ENCODE measurements around the gene SBF2. TPM values are rescaled to one million over a fixed set of nuclear protein-coding genes. Genes with fewer than 3 reads are reported as not detected.

SBF2 gene
- total RNA-seq, 1 donor from 2014 or later: 5.3 TPM

DNA sequence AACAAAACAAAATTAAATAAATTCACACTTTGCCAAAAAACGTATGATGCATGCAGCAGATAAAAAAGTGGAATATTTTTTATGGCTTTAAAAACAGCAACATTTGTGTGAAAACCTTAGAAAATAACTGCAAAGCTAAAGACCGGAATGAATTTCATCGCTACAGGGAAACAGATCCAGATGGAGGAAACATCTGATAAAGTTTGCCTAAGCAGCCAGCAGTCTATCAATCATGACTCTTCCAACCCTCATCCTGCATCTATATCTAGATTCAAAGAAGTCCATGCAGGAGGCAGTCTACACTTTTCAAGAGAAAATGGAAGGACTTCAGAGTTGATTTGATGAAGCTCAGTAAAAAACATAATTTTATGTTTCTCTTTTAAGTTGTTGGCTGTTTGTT lies 503.3 kb downstream of the SBF2 start:
- no peak overlapping the region for H3K27ac Mint-ChIP-seq
- H3K9me3 Mint-ChIP-seq: no peaks in the 10 kb centered on the region
- H3K27me3 Mint-ChIP-seq (ENCODE audit: insufficient read depth): no peaks in the 10 kb centered on the region
- peaks cover 1% of the 10 kb centered on the region for H3K36me3 Mint-ChIP-seq (ENCODE audit: low read depth)
- intact Hi-C loops (cut with micrococcal nuclease): no loop called here
- no peak for DNase-seq (ENCODE audit: low spot score)
- H3K4me3 Mint-ChIP-seq: no peak overlapping the region
- no peaks in the 10 kb centered on the region for H3K4me1 Mint-ChIP-seq (ENCODE audit: low read depth)

DNA sequence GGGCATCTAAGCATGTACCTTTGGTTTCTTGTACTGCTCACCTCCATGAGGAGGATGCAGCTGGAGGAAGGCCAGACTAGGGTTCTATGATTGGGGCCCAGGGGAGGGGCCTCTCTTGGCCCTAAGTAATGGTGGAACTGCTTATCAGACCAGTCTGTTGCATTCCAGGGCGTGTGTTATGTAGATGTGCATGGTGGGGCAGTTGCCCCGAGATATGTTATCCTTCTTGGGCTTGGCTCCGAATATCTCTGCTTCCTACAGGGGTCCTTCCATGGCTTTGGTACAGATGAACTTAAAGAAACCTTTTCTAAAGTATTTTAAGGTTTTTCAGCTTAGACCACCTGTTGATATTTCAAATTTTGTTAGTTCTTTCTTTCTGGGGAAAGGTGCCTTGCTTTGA lies 504.1 kb downstream of the SBF2 start:
- Mint-ChIP-seq H3K9me3 (no peaks in the 10 kb centered on the region), H3K27ac (no peak overlapping the region), H3K27me3 (ENCODE audit: insufficient read depth) (no peaks in the 10 kb centered on the region)

DNA sequence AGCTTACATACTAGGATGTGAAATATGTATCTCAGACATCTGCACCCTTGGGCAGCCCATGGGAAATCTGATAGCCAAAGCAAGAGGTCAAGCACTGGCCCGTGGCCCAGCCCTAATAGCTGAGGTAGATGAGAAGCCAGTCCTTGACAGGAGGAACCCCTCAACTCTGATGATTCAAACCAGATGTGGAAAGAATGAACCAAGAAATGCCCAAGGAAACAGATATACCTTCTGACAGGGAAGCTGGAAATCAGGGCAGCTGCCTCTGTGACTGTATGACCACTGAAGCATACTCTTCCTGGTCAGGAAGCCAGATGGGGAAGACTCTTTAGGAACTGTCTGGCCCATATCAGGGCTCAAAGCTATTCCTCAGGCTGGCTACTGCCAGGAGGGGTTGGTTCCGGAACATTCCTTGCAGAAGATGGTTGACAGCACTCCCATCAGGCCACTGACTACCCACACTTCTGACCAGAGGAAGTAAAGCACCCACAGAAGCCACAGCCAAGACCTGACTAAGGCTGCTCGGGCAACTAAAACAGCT lies 506.0 kb downstream of the SBF2 start:
- intact Hi-C loops (cut with micrococcal nuclease): no loop called here
- Mint-ChIP-seq H3K27ac (no peak overlapping the region), H3K4me1 (ENCODE audit: low read depth) (no peaks in the 10 kb centered on the region), H3K27me3 (ENCODE audit: insufficient read depth) (no peaks in the 10 kb centered on the region), H3K4me3 (no peak overlapping the region), H3K36me3 (ENCODE audit: low read depth) (no peaks in the 10 kb centered on the region), H3K9me3 (no peaks in the 10 kb centered on the region)
- DNase-seq (ENCODE audit: low spot score): no peak

More for the DNA sequence above, 504.1 kb downstream of the SBF2 start:
- no peak for DNase-seq (ENCODE audit: low spot score)
- peaks cover under 1% of the 10 kb centered on the region for H3K36me3 Mint-ChIP-seq (ENCODE audit: low read depth)
- intact Hi-C loops (cut with micrococcal nuclease): no loop called here
- no peak overlapping the region for H3K4me3 Mint-ChIP-seq
- no peaks in the 10 kb centered on the region for H3K4me1 Mint-ChIP-seq (ENCODE audit: low read depth)

DNA sequence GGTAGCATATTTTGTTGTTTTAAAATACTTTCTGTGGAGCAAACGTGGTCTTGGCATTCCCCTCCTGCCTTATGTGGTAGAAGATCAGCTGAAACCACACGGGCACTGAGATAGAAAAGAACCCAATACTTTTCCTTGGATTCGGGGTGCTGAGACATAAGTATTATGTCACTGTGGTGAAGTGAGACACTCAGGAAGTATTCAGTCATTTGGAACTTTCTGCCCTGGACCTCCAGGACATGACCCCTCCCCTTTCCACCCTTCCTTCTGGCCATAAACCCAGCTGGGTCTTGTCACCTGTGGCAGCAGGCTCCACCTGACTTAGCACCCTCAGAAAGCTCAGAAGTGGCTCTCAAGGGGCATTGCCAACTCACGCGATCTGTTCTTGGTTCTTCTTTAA lies 506.8 kb downstream of the SBF2 start:
- H3K4me3 Mint-ChIP-seq: no peak overlapping the region
- no peaks in the 10 kb centered on the region for H3K27me3 Mint-ChIP-seq (ENCODE audit: insufficient read depth)
- no peaks in the 10 kb centered on the region for H3K9me3 Mint-ChIP-seq
- no peak overlapping the region for H3K27ac Mint-ChIP-seq
- intact Hi-C loops (cut with micrococcal nuclease): no loop called here
- DNase-seq (ENCODE audit: low spot score): no peak
- no peaks in the 10 kb centered on the region for H3K4me1 Mint-ChIP-seq (ENCODE audit: low read depth)
- H3K36me3 Mint-ChIP-seq (ENCODE audit: low read depth): no peaks in the 10 kb centered on the region

DNA sequence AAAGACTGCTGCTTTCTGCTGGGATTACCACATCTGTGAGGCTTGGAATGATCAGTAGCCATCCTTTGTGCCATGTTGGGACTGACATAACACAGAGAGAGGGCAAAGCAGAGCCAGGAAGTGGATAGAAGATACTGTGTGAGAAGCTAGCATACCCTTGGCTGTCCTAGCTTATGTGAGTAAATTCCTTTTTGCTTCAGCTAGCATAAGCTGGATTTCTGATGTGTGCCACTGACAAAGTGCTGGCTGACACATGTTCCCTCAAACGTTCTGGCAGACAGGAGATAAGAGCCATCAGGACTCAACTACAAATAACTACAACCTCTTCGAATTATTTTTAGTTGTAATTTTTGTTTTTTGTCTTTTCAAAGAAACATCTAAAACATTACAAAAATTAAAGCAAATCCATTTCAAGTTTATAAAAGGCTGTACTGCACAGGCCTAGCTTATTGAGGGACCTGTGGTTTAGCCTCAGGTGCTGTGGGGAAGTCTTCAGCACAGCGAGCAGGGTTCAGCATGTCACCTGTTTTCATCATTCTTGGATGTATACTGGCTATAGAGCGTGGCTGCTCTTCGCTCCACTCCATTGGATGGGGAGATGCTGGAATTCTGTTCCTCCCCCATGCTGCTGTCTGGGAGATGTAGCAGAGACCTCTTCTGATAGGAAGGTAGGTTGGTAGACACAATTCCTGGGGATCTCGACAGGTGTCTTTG lies 509.3 kb downstream of the SBF2 start:
- Mint-ChIP-seq H3K36me3 (ENCODE audit: low read depth) (no peaks in the 10 kb centered on the region), H3K27ac (no peak overlapping the region), H3K4me3 (no peak overlapping the region), H3K27me3 (ENCODE audit: insufficient read depth) (no peaks in the 10 kb centered on the region), H3K4me1 (ENCODE audit: low read depth) (no peaks in the 10 kb centered on the region), H3K9me3 (no peaks in the 10 kb centered on the region)
- intact Hi-C loops (cut with micrococcal nuclease): no loop called here
- no peak for DNase-seq (ENCODE audit: low spot score)

DNA sequence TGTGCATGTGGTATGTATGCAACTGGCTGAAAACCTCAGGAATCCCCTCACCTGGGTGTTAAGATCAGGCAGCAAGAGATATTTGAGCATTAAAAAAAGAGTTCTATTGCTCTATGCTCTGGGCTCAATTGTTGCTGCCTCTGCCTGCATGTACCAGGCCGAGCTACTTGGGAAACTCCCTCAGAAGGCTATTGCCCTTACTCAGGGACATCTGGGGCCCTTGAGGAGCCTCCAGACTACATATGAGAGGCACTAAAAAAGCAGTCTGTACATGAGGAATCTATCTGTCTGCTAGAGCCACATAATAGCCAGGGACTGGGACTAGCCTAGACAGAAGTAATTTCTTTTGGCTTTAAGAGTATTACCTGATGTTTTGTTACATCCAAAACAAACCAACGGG lies 510.0 kb downstream of the SBF2 start:
- H3K27ac Mint-ChIP-seq: no peak overlapping the region
- no peaks in the 10 kb centered on the region for H3K4me1 Mint-ChIP-seq (ENCODE audit: low read depth)
- no peak overlapping the region for H3K4me3 Mint-ChIP-seq
- H3K36me3 Mint-ChIP-seq (ENCODE audit: low read depth): no peaks in the 10 kb centered on the region
- no peaks in the 10 kb centered on the region for H3K9me3 Mint-ChIP-seq
- intact Hi-C loops (cut with micrococcal nuclease): no loop called here
- no peaks in the 10 kb centered on the region for H3K27me3 Mint-ChIP-seq (ENCODE audit: insufficient read depth)
- no peak for DNase-seq (ENCODE audit: low spot score)

DNA sequence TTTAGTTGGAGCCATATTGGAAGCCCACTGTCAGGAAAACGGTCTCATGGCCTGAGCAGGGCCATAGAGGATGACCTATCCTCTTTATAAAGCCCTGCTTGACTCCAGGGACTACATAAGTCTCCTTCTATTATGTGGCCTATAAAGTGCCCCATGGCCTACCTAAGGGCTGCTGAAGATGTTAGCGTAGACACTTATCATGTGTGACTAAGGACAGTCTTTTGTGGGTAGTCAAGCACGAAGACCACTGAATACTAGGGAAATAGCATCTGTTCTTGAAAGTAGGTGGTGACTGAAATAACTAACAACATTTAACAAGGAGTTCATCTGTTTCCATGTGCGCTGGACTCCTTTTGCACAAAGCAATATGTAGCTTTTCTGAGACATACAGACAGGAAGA lies 513.1 kb downstream of the SBF2 start:
- Mint-ChIP-seq H3K4me1 (ENCODE audit: low read depth) (no peaks in the 10 kb centered on the region), H3K27me3 (ENCODE audit: insufficient read depth) (no peaks in the 10 kb centered on the region), H3K27ac (no peak overlapping the region), H3K4me3 (no peak overlapping the region), H3K9me3 (no peaks in the 10 kb centered on the region), H3K36me3 (ENCODE audit: low read depth) (no peaks in the 10 kb centered on the region)
- intact Hi-C loops (cut with micrococcal nuclease): no loop called here
- DNase-seq (ENCODE audit: low spot score): no peak

DNA sequence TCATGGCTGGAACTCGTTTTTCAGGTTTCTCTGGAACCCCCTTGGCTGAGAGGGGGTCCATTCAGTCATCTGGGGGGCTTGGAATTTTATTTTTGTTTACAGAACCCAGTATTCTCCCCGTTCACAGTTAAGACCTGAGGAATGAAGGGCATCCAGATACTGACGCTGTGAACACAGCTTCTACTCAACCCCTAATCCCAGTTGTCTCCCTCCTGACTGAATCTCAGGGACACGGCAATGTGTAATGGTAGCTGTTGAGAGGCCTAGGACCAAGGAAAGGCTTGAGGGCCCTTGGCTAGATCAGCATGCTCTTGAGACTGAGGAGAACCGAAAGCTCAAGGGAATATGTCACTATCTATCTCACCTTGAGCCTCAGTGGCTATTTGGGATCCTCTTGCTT lies 516.5 kb downstream of the SBF2 start:
- no peaks in the 10 kb centered on the region for H3K27me3 Mint-ChIP-seq (ENCODE audit: insufficient read depth)
- H3K36me3 Mint-ChIP-seq (ENCODE audit: low read depth): no peaks in the 10 kb centered on the region
- H3K4me3 Mint-ChIP-seq: no peak overlapping the region
- H3K4me1 Mint-ChIP-seq (ENCODE audit: low read depth): no peaks in the 10 kb centered on the region
- intact Hi-C loops (cut with micrococcal nuclease): no loop called here
- H3K27ac Mint-ChIP-seq: no peak overlapping the region
- H3K9me3 Mint-ChIP-seq: no peaks in the 10 kb centered on the region
- no peak for DNase-seq (ENCODE audit: low spot score)

DNA sequence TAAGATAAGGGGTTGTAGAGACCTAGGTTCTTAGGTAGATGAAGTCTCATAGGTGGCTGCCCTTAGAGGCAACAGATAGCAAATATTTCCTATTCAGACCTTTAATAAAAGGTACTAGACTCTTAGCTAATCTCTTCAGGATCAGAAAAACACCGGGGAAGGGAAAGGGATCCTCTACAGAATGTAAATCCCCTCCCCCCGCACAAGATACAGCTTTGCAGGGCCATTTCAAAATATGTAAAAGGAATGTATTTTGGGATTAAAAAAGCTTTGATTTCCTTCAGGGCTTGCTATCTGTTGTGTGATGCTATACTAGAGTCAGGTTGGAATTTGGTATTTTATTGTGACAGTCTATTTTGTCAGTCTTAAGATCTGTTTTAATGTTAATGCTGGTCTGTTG lies 517.0 kb downstream of the SBF2 start:
- no peaks in the 10 kb centered on the region for H3K9me3 Mint-ChIP-seq
- H3K27ac Mint-ChIP-seq: no peak overlapping the region
- intact Hi-C loops (cut with micrococcal nuclease): no loop called here
- H3K4me1 Mint-ChIP-seq (ENCODE audit: low read depth): no peaks in the 10 kb centered on the region
- H3K36me3 Mint-ChIP-seq (ENCODE audit: low read depth): no peaks in the 10 kb centered on the region
- no peak overlapping the region for H3K4me3 Mint-ChIP-seq
- no peak for DNase-seq (ENCODE audit: low spot score)
- no peaks in the 10 kb centered on the region for H3K27me3 Mint-ChIP-seq (ENCODE audit: insufficient read depth)

DNA sequence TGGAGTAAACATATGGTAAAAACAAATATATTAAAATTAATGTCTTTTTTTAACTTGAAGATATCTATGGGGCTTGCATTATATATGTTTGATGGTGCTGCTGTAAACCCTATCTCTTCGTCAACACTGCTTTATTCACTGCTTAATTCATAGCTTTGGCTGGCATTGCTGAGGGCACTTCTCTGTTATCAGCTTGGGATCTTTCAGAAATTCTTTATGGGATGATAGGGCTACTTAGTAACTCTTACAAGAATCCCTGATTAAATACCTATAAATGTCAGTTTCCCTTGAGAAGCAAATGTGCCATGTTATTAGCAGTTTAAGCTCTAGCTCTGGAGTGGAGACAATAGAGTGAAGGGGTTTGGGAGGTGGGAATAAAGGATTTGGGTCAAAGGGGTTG lies 517.8 kb downstream of the SBF2 start:
- no peak for DNase-seq (ENCODE audit: low spot score)
- intact Hi-C loops (cut with micrococcal nuclease): no loop called here
- H3K4me1 Mint-ChIP-seq (ENCODE audit: low read depth): no peaks in the 10 kb centered on the region
- H3K27ac Mint-ChIP-seq: no peak overlapping the region
- no peak overlapping the region for H3K4me3 Mint-ChIP-seq
- H3K27me3 Mint-ChIP-seq (ENCODE audit: insufficient read depth): no peaks in the 10 kb centered on the region
- no peaks in the 10 kb centered on the region for H3K9me3 Mint-ChIP-seq
- no peaks in the 10 kb centered on the region for H3K36me3 Mint-ChIP-seq (ENCODE audit: low read depth)

DNA sequence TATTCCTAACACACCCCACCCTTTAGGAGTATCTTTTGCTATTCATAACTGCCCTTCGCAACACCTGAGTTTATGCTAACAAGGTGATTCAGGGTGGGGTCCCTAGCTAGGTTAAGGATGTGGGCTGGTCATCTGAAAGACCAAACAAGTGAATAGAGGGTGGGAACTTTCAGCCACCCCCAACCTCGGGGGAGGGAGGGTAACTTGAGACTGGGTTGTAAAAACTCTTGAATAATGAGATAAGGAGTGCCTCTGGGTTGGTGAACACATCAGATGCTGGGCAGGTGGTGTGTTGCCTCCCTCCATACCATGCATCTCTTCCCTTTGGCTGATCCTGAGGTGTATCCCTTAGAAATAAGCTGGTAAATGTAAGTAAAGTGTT lies 518.6 kb downstream of the SBF2 start:
- H3K27ac Mint-ChIP-seq: no peak overlapping the region
- no peaks in the 10 kb centered on the region for H3K4me1 Mint-ChIP-seq (ENCODE audit: low read depth)
- H3K36me3 Mint-ChIP-seq (ENCODE audit: low read depth): no peaks in the 10 kb centered on the region
- no peak for DNase-seq (ENCODE audit: low spot score)
- no peak overlapping the region for H3K4me3 Mint-ChIP-seq
- H3K27me3 Mint-ChIP-seq (ENCODE audit: insufficient read depth): no peaks in the 10 kb centered on the region
- intact Hi-C loops (cut with micrococcal nuclease): no loop called here
- no peaks in the 10 kb centered on the region for H3K9me3 Mint-ChIP-seq

DNA sequence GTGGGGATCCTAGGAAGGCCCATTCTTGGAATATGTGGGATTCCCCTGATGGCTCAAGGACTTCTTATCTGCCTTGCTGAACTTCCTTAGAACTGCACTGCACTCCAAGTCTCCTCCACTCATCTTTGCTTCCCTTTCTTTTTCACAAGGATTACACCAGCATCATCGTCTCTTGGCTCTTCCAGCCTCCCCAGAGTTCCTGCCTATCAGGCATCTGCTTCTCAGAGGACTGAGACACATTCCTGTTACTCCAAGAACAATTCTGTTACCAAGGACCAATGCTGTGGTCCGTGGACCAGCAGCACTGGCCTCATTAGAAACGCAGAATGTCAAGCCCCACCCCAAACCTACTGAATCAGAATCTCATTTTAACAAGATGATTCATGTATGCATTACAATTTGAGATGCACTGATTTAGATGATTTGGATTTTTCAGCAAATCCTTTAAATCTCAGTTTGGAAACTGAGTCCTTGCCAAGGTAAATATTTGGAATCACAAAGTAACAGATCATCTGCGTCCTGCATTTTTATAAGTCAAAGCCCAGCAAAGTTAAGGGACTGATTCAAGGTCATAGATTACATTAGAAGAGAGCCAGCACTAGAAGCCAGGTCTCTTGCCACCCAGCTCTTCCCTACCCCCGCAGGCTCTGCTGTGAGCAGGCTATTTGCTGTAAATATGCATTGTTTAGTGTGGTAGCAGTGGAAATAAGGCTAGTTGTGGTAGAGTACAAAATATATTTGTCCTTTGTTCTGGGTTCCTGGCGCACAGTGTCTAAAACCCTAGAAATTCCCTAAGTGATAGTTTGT lies 519.2 kb downstream of the SBF2 start:
- peaks cover 1% of the 10 kb centered on the region for H3K36me3 Mint-ChIP-seq (ENCODE audit: low read depth)
- H3K4me3 Mint-ChIP-seq: no peak overlapping the region
- DNase-seq (ENCODE audit: low spot score): no peak
- no peak overlapping the region for H3K27ac Mint-ChIP-seq
- intact Hi-C loops (cut with micrococcal nuclease): no loop called here
- H3K4me1 Mint-ChIP-seq (ENCODE audit: low read depth): no peaks in the 10 kb centered on the region
- no peaks in the 10 kb centered on the region for H3K27me3 Mint-ChIP-seq (ENCODE audit: insufficient read depth)
- H3K9me3 Mint-ChIP-seq: no peaks in the 10 kb centered on the region

DNA sequence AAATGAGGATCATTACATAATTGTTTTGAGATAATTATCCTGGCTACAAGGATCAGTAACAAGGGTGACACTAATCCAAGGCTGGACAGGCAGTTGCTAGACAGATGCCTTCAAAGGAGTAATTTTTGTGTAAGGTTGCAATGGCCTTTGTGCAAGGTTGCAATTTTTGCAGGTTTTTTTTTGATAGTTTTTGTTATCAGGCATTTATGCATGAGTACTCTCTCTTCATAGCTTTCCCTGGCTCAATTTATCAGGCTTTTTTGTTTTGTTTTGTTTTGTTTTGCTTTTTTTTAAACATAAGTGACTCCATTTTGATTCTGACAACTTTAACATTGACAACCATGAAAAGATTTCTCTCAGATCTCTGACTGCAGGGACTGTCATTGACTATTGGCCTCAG lies 519.9 kb downstream of the SBF2 start:
- Mint-ChIP-seq H3K4me3 (no peak overlapping the region), H3K27me3 (ENCODE audit: insufficient read depth) (no peaks in the 10 kb centered on the region), H3K36me3 (ENCODE audit: low read depth) (peaks cover 1% of the 10 kb centered on the region), H3K27ac (no peak overlapping the region), H3K9me3 (no peaks in the 10 kb centered on the region), H3K4me1 (ENCODE audit: low read depth) (no peaks in the 10 kb centered on the region)
- DNase-seq (ENCODE audit: low spot score): no peak
- intact Hi-C loops (cut with micrococcal nuclease): no loop called here
